Progenitor cell of endocrine pancreas (in vitro differentiated cells): ENCODE measurements around the gene ST8SIA1. TPM values are rescaled to one million over a fixed set of nuclear protein-coding genes. Genes with fewer than 3 reads are reported as not detected.

Experiments used
- DNase-seq: peaks from one replicate; pipeline ENCODE4 v3.0.0; 2021; ENCODE audit warnings: low spot score; ENCODE audit not compliant: unreplicated experiment
- H3K27ac Mint-ChIP-seq: 2 replicates; pipeline ENCODE4 v1.8.0; 2021; ENCODE audit warnings: mild to moderate bottlenecking, moderate library complexity, mixed read lengths
- H3K27me3 Mint-ChIP-seq: 2 replicates; pipeline ENCODE4 v1.8.0; 2021; ENCODE audit warnings: mixed read lengths
- H3K36me3 Mint-ChIP-seq: 2 replicates; pipeline ENCODE4 v1.8.0; 2022; ENCODE audit warnings: mixed read lengths; ENCODE audit not compliant: insufficient read depth
- H3K4me1 Mint-ChIP-seq: 2 replicates; pipeline ENCODE4 v1.8.0; 2021; ENCODE audit warnings: low read depth, mixed read lengths
- H3K4me3 Mint-ChIP-seq: 2 replicates; pipeline ENCODE4 v1.8.0; 2021; ENCODE audit warnings: low read depth, mild to moderate bottlenecking, moderate library complexity, mixed read lengths
- H3K9me3 Mint-ChIP-seq: 2 replicates; pipeline ENCODE4 v1.8.0; 2021; ENCODE audit warnings: low read depth, mixed read lengths
- total RNA-seq: library from RNA; stranded (reverse); gene quantifications from 2 replicates; pipeline ENCODE4 v1.2.1, GENCODE V29; 2021
- TF ChIP-seq, protein P1 (sequence below): fragments of 200-600 bp; sonication (generic); IDR thresholded peaks from one replicate; pipeline ENCODE4 v1.5.0; 2021; ENCODE audit warnings: antibody characterized with exemption, mild to moderate bottlenecking; ENCODE audit not compliant: unreplicated experiment

The ST8SIA1 gene
- total RNA-seq, 1 donor from 2014 or later, result 5.2 TPM

DNA sequence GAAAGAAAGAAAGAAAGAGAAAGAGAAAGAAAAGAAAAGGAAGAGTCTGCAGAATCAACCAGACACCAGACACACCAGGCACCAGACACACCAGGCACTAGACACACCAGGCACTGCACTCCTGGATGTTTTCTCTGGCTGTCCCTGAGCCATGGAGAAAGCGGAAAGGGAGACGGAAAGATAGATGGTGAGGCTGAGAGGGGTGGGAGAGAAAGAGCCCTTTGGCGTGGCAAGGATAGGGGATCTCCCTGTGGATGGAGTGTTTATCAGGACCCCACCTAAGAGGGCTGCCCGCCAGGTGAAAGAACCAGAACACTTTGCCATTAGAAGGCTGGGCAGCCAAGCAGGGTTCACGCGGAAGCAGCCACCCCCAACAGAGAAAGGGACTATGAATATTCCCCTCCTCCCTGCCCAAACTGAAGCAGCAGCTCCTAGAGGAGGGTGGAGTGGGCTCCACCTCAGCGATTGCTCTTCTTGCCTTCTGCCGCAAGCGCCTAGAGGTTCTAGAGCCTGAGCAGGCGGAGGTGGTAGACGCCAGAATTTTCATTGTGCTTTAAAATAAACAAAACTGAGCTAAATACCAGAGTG lies 13.4 kb downstream of the ST8SIA1 start:
- TF ChIP-seq, protein P1, sequence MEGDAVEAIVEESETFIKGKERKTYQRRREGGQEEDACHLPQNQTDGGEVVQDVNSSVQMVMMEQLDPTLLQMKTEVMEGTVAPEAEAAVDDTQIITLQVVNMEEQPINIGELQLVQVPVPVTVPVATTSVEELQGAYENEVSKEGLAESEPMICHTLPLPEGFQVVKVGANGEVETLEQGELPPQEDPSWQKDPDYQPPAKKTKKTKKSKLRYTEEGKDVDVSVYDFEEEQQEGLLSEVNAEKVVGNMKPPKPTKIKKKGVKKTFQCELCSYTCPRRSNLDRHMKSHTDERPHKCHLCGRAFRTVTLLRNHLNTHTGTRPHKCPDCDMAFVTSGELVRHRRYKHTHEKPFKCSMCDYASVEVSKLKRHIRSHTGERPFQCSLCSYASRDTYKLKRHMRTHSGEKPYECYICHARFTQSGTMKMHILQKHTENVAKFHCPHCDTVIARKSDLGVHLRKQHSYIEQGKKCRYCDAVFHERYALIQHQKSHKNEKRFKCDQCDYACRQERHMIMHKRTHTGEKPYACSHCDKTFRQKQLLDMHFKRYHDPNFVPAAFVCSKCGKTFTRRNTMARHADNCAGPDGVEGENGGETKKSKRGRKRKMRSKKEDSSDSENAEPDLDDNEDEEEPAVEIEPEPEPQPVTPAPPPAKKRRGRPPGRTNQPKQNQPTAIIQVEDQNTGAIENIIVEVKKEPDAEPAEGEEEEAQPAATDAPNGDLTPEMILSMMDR, result no peak
- Mint-ChIP-seq H3K4me3 (no peak overlapping the region), H3K27me3 (no peaks in the 10 kb centered on the region), H3K9me3 (peaks cover 3% of the 10 kb centered on the region), H3K27ac (peak overlapping the region; percentile 2), H3K4me1 (peaks cover 7% of the 10 kb centered on the region), H3K36me3 (peaks cover 2% of the 10 kb centered on the region)
- no peak for DNase-seq

DNA sequence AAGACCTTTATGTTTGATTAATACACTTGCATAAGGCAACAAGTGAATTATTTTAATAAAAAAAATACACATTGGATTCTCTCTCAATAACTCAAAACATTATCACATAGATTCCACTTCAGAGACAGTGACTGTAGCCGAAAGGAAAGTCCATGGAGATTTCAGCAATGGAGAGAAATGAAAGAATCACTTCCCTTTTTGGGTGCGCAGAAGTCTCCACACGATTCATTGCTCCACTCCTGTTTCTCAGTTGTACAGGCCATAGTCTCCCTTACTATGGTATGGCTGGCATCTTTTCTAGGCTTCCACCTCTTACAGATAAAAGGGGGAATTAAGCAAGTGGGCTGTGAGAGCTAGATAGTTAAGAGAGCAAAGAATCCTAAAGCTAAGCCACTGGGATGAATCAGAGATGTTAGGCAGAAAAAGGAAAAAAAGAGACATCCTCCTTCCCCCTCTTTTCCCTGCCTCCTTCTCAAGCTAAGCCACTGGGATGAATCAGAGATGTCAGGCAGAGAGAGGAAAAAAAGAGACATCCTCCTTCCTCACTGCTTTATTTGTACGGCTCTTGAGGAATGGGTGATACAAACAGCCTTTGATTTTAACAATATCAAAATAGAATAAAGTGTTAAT lies 16.3 kb downstream of the ST8SIA1 start:
- no peaks in the 10 kb centered on the region for H3K27me3 Mint-ChIP-seq
- H3K36me3 Mint-ChIP-seq, result no peaks in the 10 kb centered on the region
- H3K27ac Mint-ChIP-seq, result no peak overlapping the region
- no peaks in the 10 kb centered on the region for H3K9me3 Mint-ChIP-seq
- DNase-seq, result no peak
- no peak overlapping the region for H3K4me3 Mint-ChIP-seq
- H3K4me1 Mint-ChIP-seq, result peaks cover 10% of the 10 kb centered on the region
- TF ChIP-seq, protein P1, result no peak

DNA sequence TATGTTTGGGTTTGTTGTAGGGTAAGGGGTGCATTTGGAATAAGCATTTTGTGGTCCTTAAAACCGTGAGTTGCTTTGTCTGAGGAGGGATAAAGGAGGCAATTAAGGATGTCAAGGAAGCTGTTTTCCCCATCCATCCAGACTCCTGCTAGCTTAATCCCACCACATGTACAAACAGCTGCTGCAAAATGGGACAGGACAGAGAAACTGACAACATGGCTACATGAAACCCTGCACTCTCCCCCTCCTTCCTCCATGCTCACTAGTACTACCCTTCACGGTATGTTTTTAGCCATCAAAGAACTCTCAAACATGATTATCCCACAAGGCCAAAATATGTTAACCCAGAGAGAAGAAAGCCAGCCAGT lies 20.6 kb downstream of the ST8SIA1 start:
- Mint-ChIP-seq H3K4me3 (no peak overlapping the region), H3K4me1 (peaks cover 9% of the 10 kb centered on the region), H3K9me3 (no peaks in the 10 kb centered on the region), H3K36me3 (no peaks in the 10 kb centered on the region), H3K27ac (no peak overlapping the region), H3K27me3 (no peaks in the 10 kb centered on the region)
- DNase-seq, result no peak
- TF ChIP-seq, protein P1, result no peak

DNA sequence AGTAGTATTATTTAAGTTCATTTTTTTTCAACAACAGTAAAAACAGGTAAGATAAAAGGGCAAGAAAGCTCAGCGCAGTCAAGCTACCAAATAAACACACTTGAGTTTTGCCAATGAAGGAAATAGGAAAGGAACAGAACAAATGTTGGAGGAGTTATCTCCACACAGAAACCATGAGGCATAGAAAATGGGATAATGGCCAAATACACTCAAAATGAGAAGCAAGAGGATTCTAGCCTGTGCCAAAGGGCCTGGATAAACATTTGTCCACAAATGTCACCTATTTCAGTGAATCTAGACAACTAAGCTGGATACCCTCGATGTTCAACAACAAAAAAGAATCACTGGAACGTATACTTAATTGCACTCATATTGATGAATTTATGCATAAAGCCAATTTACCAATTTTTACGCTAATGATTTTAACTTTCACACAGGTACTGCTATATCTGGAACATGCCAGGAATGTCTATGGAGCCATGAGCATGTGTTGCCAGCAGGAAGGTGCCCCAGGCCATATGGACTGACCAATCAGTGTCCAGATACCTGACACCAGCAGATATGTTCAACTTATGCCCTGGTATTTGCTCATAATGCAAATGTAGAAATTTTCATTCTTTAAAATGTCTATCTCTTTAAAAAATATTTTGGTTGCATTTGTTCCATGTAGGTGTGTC lies 21.1 kb downstream of the ST8SIA1 start:
- no peaks in the 10 kb centered on the region for H3K27me3 Mint-ChIP-seq
- H3K9me3 Mint-ChIP-seq, result peaks cover 4% of the 10 kb centered on the region
- TF ChIP-seq, protein P1, result no peak
- no peak for DNase-seq
- H3K4me3 Mint-ChIP-seq, result no peak overlapping the region
- H3K4me1 Mint-ChIP-seq, result peaks cover 9% of the 10 kb centered on the region
- H3K36me3 Mint-ChIP-seq, result no peaks in the 10 kb centered on the region
- no peak overlapping the region for H3K27ac Mint-ChIP-seq

DNA sequence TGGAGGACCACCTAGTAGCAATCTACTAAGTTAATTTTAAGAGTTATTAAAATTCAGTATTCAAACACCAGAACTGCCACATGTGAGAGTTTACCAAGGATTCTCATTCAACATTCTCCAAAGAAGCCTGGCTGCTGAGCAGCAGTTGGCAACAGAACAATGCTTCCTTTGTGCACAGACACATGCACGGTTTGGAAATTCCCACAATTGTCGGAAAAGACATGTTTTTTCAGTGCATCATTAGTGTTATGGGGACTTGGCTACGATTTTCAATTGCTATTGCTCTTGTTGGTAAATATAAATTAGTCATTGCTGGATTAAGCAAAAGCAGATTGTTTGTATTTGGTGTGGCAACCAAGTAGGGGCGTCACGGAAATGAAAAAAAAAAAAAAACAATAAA lies 22.2 kb downstream of the ST8SIA1 start:
- H3K9me3 Mint-ChIP-seq, result peaks cover 5% of the 10 kb centered on the region
- no peak for DNase-seq
- H3K4me3 Mint-ChIP-seq, result no peak overlapping the region
- TF ChIP-seq, protein P1, result no peak
- H3K27me3 Mint-ChIP-seq, result no peaks in the 10 kb centered on the region
- H3K27ac Mint-ChIP-seq, result peak overlapping the region; percentile 57
- H3K36me3 Mint-ChIP-seq, result no peaks in the 10 kb centered on the region
- H3K4me1 Mint-ChIP-seq, result peaks cover 9% of the 10 kb centered on the region
